ENCODE data around the gene JUP.

The JUP gene

GRCh38 chr17:41724476-41725050 is 61.9 kb downstream of the JUP start:
- DNase-seq (ENCODE audit: extremely low read depth in 1 of 2, low read depth in 1 of 2), result no peak

DNA sequence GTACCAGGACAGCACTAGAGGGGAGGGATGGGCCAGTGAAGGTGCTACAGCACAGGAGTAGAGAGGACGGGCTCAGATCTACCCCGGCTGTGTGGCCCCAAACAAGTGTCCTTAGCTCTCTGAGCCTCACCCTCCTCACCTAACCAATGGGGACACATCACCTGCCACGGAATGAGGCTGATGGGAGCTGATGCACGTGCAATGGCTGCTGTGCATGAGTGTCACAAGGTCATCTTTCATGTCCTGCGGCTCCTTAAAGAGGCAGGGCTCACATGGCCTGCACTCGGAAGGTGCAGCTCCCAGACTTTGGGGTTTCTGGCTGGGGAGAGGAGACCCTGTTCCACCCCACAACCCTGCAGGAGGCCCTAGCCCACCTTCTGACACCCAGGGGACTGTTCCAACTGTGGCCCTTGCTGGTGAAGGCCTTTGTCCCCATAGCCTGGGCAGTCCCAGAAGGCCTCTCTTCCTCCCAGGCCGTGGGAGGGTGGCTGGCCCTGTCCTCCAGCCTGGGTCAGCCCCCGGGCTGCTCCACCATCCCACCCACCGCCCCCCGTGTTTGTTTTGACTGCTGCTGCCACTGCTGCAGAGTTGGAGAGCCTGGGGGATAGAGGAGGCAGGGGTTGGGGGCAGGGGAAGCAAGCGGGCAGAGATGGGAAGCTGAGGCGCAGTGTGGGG is 62.6 kb downstream of the JUP start:
- DNase-seq (ENCODE audit: extremely low read depth in 1 of 2, low read depth in 1 of 2), result no peak

GRCh38 chr17:41722231-41722630 is 64.3 kb downstream of the JUP start:
- no peak for DNase-seq (ENCODE audit: extremely low read depth in 1 of 2, low read depth in 1 of 2)

DNA sequence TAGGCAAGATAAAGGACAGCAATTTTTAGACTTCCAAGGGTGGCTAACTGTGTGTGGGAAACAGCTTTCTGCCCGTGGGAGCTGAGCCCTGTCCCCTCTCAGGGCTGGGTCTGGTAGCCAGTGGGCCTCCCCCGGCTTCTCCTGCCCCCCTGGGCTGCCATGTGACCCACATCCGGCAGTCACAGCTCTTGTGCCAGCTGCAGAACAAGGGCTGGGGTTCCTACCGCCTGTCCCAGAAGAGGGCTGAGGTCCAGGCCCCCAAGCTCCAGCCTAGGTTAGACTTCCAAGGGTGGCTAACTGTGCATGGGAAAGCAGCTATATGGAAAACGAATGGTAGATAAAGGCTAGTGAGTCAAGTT is 68.2 kb downstream of the JUP start:
- DNase-seq (ENCODE audit: extremely low read depth in 1 of 2, low read depth in 1 of 2), result no peak

DNA sequence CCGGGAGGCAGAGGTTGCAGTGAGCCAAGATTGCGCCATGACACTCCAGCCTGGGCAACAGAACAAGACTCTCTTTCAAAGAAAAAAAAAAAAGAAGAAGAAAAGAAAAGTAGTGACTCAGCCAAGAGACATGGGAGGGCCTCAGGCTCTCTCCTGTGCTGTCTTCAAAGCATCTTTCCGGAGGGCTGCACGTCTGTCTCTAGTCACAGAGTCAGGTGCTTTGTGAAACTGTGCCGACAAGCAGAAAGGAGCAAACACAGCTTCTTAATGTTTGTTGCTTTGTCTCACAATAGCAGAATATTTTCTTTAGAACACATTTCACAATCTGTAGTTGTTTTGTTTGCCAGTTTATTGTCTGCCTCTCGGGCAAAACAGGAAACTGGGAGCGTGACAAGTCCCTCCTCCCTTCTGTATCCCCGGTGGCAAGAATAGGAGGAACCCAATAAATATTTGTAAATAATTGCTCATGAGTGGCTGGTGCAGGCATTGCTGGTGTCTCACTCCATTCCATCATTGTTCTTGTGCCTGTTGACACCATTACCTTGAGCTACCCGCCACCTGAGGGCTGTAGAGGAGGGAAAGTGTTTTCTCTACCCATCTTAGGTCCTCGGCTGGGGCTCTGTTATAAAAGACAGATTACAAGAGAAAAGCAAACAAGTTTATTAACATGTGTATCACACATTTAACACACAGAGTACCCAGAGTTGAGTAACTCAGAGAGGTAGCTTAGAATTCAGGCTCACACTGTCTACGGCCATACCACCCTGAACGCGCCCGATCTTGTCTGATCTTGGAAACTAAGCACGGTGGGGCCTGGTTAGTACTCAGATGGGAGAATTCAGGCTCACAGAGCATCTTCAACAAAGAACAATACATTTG is 68.9 kb downstream of the JUP start:
- no peak for DNase-seq (ENCODE audit: extremely low read depth in 1 of 2, low read depth in 1 of 2)

DNA sequence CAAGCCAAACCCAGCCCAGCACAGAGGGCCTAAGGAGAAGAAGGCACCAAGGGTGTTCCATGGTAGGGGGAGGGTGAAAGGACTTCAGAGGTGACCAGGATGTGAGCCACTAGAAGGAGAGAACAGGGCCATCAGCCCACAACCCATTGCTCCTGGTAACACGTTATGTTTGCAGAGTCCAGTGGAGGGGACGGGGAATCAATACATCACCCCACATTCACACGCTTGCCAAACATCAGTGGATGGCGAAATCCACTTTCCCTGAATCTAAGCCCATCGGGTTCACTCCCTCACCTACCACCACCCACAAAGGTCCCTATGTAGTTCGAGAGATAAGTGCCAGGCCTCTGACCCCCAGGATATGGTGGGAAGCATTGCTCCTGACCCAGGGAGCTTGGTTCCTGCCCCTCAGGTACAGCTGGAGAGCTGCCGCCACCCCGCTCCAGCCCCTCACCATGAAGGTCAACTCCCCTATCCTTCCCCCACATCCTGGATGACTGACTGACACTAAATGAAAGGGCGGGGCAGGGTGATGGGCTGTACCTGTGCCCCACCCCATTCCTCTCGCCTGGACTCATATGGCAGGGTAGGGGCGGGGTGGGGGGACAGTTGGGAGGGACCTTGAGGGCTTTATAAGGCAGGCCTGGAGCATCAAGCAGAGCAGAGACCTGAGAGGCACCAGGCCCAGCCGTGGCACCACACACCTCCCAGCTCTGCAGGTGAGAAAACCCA is 74.7 kb downstream of the JUP start, which contains the start of gene GAST:
Gene GAST, plus strand, starts transcription at position 663 of the 732 bp plus-strand sequence. CDS start 3,106 bp downstream, outside the sequence.
- DNase-seq (ENCODE audit: extremely low read depth in 1 of 2, low read depth in 1 of 2), result no peak

- no peak for DNase-seq (ENCODE audit: extremely low read depth in 1 of 2, low read depth in 1 of 2)
Measured at GRCh38 chr17:41710472-41711090, 75.9 kb downstream of the JUP start.

- DNase-seq (ENCODE audit: extremely low read depth in 1 of 2, low read depth in 1 of 2), result no peak
Measured at GRCh38 chr17:41707803-41708669, 78.5 kb downstream of the JUP start.

DNA sequence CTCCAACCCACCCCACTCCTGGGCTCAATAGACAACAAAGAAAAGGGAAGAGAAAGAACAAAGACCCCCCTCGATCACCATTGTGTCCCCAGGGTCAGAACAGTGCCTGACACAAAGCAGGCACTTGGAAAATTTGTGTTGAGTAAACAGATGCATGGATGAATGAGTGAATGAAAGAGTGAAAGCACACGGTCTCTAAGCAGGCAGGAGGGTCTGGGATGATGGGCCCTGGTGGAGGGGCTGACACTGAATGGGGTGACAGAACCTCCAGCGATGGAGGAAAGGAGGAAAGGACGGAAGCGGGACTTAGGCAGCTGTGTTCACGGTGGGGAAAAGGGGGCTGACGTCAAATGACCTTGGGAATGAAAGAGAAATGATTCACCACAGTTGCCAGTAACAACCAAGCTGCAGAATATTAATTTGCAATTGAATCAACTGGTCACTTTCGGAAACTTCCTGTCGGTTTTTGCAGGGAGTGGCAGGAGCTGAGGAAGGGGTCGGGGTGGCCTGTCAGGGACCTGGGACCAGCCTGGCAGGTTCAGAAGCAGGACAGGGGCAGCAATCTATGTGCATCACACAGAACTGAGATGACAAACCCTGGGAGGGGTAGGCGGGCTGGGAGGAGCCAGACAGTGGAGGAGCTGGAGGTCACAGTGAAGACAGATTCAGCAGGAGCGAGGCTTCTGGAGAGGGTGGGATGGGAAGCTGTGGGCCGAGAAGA is 81.1 kb downstream of the JUP start:
- no peak for DNase-seq (ENCODE audit: extremely low read depth in 1 of 2, low read depth in 1 of 2)

Measured in activated CD8-positive, alpha-beta memory T cell treated with anti-CD3 and anti-CD28 coated beads for 1 hour (primary cell).